Ishikawa (cell line): ENCODE results near the gene UBE2I.

ENCODE experiments used
- CREB1 ChIP-seq: IDR thresholded peaks from 2 replicates; pipeline ENCODE4 v1.6.1; 2012; ENCODE audit warnings: low read depth
- EP300 ChIP-seq: IDR thresholded peaks from 2 replicates; pipeline ENCODE4 v1.6.1; 2012; ENCODE audit warnings: borderline replicate concordance
- FOXM1 ChIP-seq: IDR thresholded peaks from 2 replicates; pipeline ENCODE4 v1.6.1; 2012; ENCODE audit warnings: low read depth, borderline replicate concordance
- RAD21 ChIP-seq: IDR thresholded peaks from 2 replicates; pipeline ENCODE4 v1.6.1; 2012; ENCODE audit warnings: low read depth
- REST ChIP-seq: IDR thresholded peaks from 2 replicates; pipeline ENCODE4 v1.6.1; 2012; ENCODE audit warnings: low read depth, mild to moderate bottlenecking
- TAF1 ChIP-seq: IDR thresholded peaks from 2 replicates; pipeline ENCODE4 v1.6.1; 2012; ENCODE audit warnings: low read depth, mild to moderate bottlenecking
- USF1 ChIP-seq: IDR thresholded peaks from 2 replicates; pipeline ENCODE4 v1.6.1; 2012
- ZBTB7A ChIP-seq: IDR thresholded peaks from 2 replicates; pipeline ENCODE4 v1.6.1; 2012; ENCODE audit warnings: low read depth

GRCh38 chr16:1312467-1312816, 3.0 kb downstream of the UBE2I start:
- TF ChIP-seq FOXM1: no peak
- TF ChIP-seq EP300: no peak
- TF ChIP-seq CREB1: no peak
- no peak for TF ChIP-seq REST
- TF ChIP-seq USF1: no peak
- TF ChIP-seq TAF1: no peak
- TF ChIP-seq RAD21: no peak
- TF ChIP-seq ZBTB7A: no peak
